ENCODE measurements around the gene KRTCAP2.
"Not testable (repeated sequence)": the region's sequence is repeated elsewhere in the genome, so short reads cannot be mapped to it uniquely, and the experiment has no call there.

- not testable (repeated sequence) for TF ChIP-seq CTCF, POLR2A (IDR thresholded peaks at IDR 0.05)
These were observed 38.4 kb upstream of the KRTCAP2 start for GRCh38 chr1:155211381-155212050.
